ENCODE data around the gene OSBPL2. TPM values are rescaled to one million over a fixed set of nuclear protein-coding genes. Genes with fewer than 3 reads are reported as not detected.
A peak's percentile ranks its signal among the peaks of the same experiment; 100 is the strongest.

OSBPL2 gene
- total RNA-seq, 1 donor from 2014 or later = 55.3 TPM

DNA sequence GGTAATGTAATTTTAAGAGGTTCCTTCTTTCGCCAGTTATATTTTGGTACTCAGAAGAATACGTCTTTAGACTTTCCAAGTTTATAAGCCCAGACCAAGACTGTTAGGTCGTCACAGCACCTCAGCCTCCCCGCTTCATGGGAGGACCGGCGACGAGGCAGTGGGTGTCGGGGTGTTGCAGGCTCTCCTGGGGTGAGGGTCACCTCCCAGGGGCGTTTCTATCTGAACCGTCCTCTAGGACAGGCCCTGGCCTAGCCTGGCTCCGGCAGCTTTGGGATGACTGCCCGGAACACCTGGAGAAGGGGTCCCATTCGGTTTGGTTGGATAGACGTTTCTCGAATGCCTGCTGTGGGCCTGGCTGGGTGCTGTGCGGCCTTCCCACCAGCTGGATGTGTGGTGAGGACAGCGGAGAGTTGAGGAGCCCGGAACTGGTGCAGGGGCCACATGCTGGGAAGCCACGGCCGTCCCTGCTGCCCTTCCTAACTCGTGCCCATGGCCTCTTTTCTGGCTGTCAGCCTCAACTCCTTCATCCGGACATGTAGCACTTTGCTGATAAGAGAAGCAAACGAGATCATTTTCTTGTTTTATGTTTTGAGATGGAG is 1.1 kb downstream of the OSBPL2 start:
- Histone ChIP-seq H3K4me1 (peaks cover 78% of the 10 kb centered on the region), H3K9me3 (replicated peaks) (no peaks in the 10 kb centered on the region), H3K27ac (replicated peaks) (peak overlapping the region; percentile 91), H3K36me3 (no peaks in the 10 kb centered on the region), H3K27me3 (ENCODE audit: low read depth) (no peaks in the 10 kb centered on the region), H3K4me3 (peak overlapping the region; percentile 82)
- no peak for DNase-seq
- intact Hi-C loops (cut with micrococcal nuclease) = no loop called here
- TF ChIP-seq, protein P1, sequence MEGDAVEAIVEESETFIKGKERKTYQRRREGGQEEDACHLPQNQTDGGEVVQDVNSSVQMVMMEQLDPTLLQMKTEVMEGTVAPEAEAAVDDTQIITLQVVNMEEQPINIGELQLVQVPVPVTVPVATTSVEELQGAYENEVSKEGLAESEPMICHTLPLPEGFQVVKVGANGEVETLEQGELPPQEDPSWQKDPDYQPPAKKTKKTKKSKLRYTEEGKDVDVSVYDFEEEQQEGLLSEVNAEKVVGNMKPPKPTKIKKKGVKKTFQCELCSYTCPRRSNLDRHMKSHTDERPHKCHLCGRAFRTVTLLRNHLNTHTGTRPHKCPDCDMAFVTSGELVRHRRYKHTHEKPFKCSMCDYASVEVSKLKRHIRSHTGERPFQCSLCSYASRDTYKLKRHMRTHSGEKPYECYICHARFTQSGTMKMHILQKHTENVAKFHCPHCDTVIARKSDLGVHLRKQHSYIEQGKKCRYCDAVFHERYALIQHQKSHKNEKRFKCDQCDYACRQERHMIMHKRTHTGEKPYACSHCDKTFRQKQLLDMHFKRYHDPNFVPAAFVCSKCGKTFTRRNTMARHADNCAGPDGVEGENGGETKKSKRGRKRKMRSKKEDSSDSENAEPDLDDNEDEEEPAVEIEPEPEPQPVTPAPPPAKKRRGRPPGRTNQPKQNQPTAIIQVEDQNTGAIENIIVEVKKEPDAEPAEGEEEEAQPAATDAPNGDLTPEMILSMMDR (IDR thresholded peaks at IDR 0.05; ENCODE audit: borderline replicate concordance) = no peak

DNA sequence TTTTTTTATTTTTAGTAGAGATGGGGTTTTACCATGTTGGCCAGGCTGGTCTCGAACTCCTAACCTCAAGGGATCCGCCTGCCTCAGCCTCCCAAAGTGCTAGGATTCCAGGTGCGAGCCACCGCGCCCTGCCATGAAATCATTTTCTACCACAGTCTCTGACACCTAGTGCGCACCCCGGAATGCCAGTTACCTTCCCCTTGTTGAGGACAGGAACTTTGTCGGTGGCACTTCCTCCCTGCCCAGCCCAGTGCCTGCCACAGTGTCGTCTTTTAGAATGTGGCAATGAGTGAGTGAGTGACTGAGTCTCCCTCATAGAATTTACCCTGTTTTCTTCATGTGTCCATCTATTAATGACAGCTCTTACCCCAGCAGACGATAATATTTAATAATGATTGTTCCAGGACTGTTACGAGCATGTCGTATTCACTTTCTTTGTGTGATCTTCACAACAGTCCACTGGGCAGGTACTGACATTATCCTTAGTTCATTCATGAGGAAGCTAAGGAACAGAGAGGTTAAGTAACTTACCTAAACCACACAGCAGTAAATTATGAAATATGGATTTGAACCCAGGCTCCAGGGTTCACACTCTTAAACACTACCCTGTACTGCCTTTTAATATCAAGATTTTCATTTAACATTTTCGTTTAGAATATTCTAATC is 1.8 kb downstream of the OSBPL2 start:
- DNase-seq = no peak
- TF ChIP-seq, protein P1 (IDR thresholded peaks at IDR 0.05; ENCODE audit: borderline replicate concordance) = no peak
- Histone ChIP-seq H3K4me3 (peak overlapping the region; percentile 82), H3K27ac (replicated peaks) (peak overlapping the region; percentile 91), H3K27me3 (ENCODE audit: low read depth) (no peaks in the 10 kb centered on the region), H3K36me3 (no peaks in the 10 kb centered on the region), H3K4me1 (peaks cover 84% of the 10 kb centered on the region), H3K9me3 (replicated peaks) (no peaks in the 10 kb centered on the region)
- intact Hi-C loops (cut with micrococcal nuclease) = no loop called here

DNA sequence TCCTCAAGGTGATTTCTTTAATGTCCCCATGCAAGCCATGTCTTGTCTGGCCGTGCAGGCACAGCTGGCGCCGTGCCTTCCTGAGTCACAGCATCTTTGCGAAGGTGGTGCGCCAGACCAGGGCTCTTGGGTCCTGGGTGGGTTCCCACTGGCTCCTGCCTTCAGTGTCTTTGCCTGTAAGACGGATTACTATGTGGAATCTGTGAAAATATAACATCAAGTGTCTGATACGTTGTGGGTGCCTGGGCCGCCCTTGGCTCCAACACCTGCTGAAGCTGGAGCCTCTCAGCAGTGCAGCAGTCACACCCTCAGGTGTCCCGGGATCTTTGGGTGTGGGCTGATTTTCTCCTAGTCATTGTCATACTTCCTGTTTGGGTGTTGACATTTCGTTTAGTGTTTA is 3.2 kb downstream of the OSBPL2 start:
- Histone ChIP-seq H3K36me3 (no peaks in the 10 kb centered on the region), H3K27ac (replicated peaks) (peak overlapping the region; percentile 70), H3K4me3 (no peak overlapping the region), H3K4me1 (peaks cover 94% of the 10 kb centered on the region), H3K27me3 (ENCODE audit: low read depth) (no peaks in the 10 kb centered on the region), H3K9me3 (replicated peaks) (no peaks in the 10 kb centered on the region)
- intact Hi-C loops (cut with micrococcal nuclease) = no loop called here
- TF ChIP-seq, protein P1 (IDR thresholded peaks at IDR 0.05; ENCODE audit: borderline replicate concordance) = no peak
- no peak for DNase-seq

DNA sequence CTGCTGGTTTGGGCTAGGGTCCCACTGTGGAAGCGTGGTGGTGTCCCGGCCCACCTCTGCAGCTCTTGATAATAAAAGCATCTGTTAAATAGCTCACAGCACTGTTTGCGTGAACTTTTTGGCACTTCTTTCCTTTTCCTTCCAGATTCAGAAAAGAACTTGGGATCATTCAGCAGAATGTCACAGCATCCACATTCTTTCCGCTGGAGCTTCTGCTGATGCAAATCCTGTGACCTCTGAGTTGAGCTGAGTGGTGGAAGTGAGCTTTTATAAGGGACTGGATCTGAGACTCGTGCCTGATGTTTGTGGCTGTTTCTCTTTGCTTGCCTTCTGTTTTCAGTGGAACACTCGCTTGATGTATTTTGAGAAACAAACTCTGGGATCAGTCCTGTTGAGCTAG is 3.9 kb downstream of the OSBPL2 start:
- DNase-seq = no peak

DNA sequence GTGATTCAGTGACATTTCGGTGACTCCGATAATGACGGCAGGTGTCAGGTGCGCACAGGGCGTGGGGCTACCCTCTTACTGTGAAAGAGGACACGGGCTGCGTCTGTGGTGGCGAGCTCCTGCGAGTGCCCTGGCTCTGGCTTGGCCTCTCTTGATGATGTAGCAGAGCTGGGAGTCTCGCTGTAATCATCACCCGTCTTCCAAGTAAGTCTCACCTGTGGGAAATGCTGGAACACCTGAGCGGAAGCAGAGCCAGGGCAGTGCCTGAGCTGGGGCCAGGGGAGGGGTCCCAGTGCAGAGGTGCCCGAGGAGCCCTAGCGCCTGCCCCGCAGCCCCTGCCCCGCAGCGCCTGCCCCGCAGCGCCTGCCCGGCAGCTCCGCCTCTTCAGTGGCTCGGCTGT is 4.8 kb downstream of the OSBPL2 start:
- Histone ChIP-seq H3K4me3 (no peak overlapping the region), H3K9me3 (replicated peaks) (no peaks in the 10 kb centered on the region), H3K4me1 (peaks cover 95% of the 10 kb centered on the region), H3K27ac (replicated peaks) (peak overlapping the region; percentile 70), H3K36me3 (no peaks in the 10 kb centered on the region), H3K27me3 (ENCODE audit: low read depth) (no peaks in the 10 kb centered on the region)
- intact Hi-C loops (cut with micrococcal nuclease) = no loop called here
- DNase-seq = no peak
- TF ChIP-seq, protein P1 (IDR thresholded peaks at IDR 0.05; ENCODE audit: borderline replicate concordance) = no peak

More for the DNA sequence above, 3.9 kb downstream of the OSBPL2 start:
- Histone ChIP-seq H3K27ac (replicated peaks) (peak overlapping the region; percentile 70), H3K4me1 (peaks cover 94% of the 10 kb centered on the region), H3K9me3 (replicated peaks) (no peaks in the 10 kb centered on the region), H3K36me3 (no peaks in the 10 kb centered on the region), H3K27me3 (ENCODE audit: low read depth) (no peaks in the 10 kb centered on the region), H3K4me3 (no peak overlapping the region)
- TF ChIP-seq, protein P1 (IDR thresholded peaks at IDR 0.05; ENCODE audit: borderline replicate concordance) = no peak
- intact Hi-C loops (cut with micrococcal nuclease) = no loop called here

Measured in left ventricle myocardium inferior (tissue), 1 donor.